Gastroesophageal sphincter (tissue), 3 donors: ENCODE results near the gene RAB6C.
"Not testable (repeated sequence)": the region's sequence is repeated elsewhere in the genome, so short reads cannot be mapped to it uniquely, and the experiment has no call there.

Experiments used
- POLR2A ChIP-seq, 2 donors: fragments of 450-650 bp; IDR thresholded peaks; one replicate each; pipeline ENCODE4 v1.6.1; 2017; ENCODE audit warnings: antibody characterized with exemption in 2 of 2, mild to moderate bottlenecking in 2 of 2, moderate library complexity in 1 of 2
- POLR2AphosphoS5 ChIP-seq: sonication (generic); formaldehyde crosslinking; IDR thresholded peaks from one replicate; pipeline ENCODE4 v1.6.1; 2017; ENCODE audit warnings: antibody characterized with exemption
- TF ChIP-seq, protein P1 (sequence below), 4 experiments: fragments of 200-600 bp in 2 of 4; fragments of 450-650 bp in 2 of 4; sonication (generic) in 1 of 4; IDR thresholded peaks; one replicate each; pipeline ENCODE4 v1.5.1; 2017 to 2019; ENCODE audit warnings: antibody characterized with exemption in 4 of 4, mild to moderate bottlenecking in 2 of 4, moderate library complexity in 2 of 4

- not testable (repeated sequence) for TF ChIP-seq POLR2AphosphoS5; POLR2A (IDR thresholded peaks at IDR 0.05)
- TF ChIP-seq, protein P1, sequence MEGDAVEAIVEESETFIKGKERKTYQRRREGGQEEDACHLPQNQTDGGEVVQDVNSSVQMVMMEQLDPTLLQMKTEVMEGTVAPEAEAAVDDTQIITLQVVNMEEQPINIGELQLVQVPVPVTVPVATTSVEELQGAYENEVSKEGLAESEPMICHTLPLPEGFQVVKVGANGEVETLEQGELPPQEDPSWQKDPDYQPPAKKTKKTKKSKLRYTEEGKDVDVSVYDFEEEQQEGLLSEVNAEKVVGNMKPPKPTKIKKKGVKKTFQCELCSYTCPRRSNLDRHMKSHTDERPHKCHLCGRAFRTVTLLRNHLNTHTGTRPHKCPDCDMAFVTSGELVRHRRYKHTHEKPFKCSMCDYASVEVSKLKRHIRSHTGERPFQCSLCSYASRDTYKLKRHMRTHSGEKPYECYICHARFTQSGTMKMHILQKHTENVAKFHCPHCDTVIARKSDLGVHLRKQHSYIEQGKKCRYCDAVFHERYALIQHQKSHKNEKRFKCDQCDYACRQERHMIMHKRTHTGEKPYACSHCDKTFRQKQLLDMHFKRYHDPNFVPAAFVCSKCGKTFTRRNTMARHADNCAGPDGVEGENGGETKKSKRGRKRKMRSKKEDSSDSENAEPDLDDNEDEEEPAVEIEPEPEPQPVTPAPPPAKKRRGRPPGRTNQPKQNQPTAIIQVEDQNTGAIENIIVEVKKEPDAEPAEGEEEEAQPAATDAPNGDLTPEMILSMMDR (IDR thresholded peaks at IDR 0.05) = not testable (repeated sequence)
Measured at GRCh38 chr2:130016701-130017100, 37.2 kb downstream of the RAB6C start.
